Suprapubic skin (tissue), 4 donors: ENCODE results near the gene MAP3K20. TPM values are rescaled to one million over a fixed set of nuclear protein-coding genes. Genes with fewer than 3 reads are reported as not detected.

ENCODE experiments used
- DNase-seq, 2 donors: peaks; one replicate each; pipeline ENCODE4 v3.0.0-alpha.2; 2019; ENCODE audit warnings: low spot score in 2 of 2
- H3K27ac ChIP-seq: fragments of 200-600 bp; sonication (generic); one replicate; pipeline ENCODE4 v1.5.1; 2019
- H3K27me3 ChIP-seq: fragments of 200-600 bp; sonication (generic); one replicate; pipeline ENCODE4 v1.5.1; 2019
- H3K36me3 ChIP-seq: fragments of 200-600 bp; sonication (generic); one replicate; pipeline ENCODE4 v1.5.1; 2019
- H3K4me1 ChIP-seq: fragments of 200-600 bp; sonication (generic); one replicate; pipeline ENCODE4 v1.5.1; 2019
- H3K4me3 ChIP-seq: fragments of 200-600 bp; sonication (generic); one replicate; pipeline ENCODE4 v1.5.1; 2019; ENCODE audit warnings: mild to moderate bottlenecking
- H3K9me3 ChIP-seq: fragments of 200-600 bp; sonication (generic); one replicate; pipeline ENCODE4 v1.5.1; 2019
- EP300 ChIP-seq: sonication (generic); formaldehyde crosslinking; IDR thresholded peaks from one replicate; pipeline ENCODE4 v1.6.1; 2017; ENCODE audit warnings: antibody characterized with exemption
- POLR2A ChIP-seq, 2 donors: fragments of 450-650 bp; IDR thresholded peaks; one replicate each; pipeline ENCODE4 v1.6.1; 2017; ENCODE audit warnings: antibody characterized with exemption in 2 of 2, mild to moderate bottlenecking in 2 of 2, moderate library complexity in 2 of 2
- POLR2AphosphoS5 ChIP-seq, 3 donors: sonication (generic); formaldehyde crosslinking; IDR thresholded peaks; one replicate each; pipeline ENCODE4 v1.6.1; 2017; ENCODE audit warnings: antibody characterized with exemption in 3 of 3
- WGBS: methylation state at CpG from one replicate; pipeline ENCODE4 v1.1.5; 2018; 5-methylcytosine and 5-hydroxymethylcytosine counted together
- total RNA-seq, 4 donors: library from RNA; depleted of rRNA; stranded (reverse); fragments of >200 nt; gene quantifications; one replicate each; pipeline ENCODE4 v1.1.0, GENCODE V29; 2016
- TF ChIP-seq, protein P1 (sequence below), 2 donors: fragments of 200-600 bp in 1 of 2; fragments of 450-650 bp in 1 of 2; sonication (generic) in 1 of 2; IDR thresholded peaks; one replicate each; pipeline ENCODE4 v1.5.1; 2016 to 2019; ENCODE audit warnings: antibody characterized with exemption in 2 of 2, mild to moderate bottlenecking in 1 of 2, moderate library complexity in 1 of 2

The MAP3K20 gene
- total RNA-seq, 4 donors from 2014 or later = 26.2 to 40.3 (median 33.6) TPM

DNA sequence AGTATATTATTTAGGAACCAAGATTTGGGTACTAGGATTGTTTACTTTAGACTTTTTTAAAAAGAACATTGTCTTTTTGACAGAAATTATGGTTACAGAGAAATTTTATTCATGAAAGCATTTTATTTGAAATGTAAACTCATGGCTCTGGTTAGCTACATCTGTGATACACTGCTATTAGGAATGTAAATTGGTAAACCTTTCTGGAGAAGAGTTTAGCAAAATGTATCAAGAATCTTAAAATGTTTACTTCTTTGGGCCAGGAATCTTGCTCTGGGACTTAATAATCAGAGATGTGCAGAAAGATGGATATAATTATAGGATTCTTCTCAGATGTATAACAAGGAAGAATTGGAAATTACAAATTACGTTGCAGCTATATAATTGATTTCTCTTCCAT is 19.7 kb downstream of the MAP3K20 start:
- H3K27ac ChIP-seq = no peak overlapping the region
- H3K27me3 ChIP-seq = no peaks in the 10 kb centered on the region
- no peak for TF ChIP-seq POLR2A (IDR thresholded peaks at IDR 0.05)
- TF ChIP-seq, protein P1, sequence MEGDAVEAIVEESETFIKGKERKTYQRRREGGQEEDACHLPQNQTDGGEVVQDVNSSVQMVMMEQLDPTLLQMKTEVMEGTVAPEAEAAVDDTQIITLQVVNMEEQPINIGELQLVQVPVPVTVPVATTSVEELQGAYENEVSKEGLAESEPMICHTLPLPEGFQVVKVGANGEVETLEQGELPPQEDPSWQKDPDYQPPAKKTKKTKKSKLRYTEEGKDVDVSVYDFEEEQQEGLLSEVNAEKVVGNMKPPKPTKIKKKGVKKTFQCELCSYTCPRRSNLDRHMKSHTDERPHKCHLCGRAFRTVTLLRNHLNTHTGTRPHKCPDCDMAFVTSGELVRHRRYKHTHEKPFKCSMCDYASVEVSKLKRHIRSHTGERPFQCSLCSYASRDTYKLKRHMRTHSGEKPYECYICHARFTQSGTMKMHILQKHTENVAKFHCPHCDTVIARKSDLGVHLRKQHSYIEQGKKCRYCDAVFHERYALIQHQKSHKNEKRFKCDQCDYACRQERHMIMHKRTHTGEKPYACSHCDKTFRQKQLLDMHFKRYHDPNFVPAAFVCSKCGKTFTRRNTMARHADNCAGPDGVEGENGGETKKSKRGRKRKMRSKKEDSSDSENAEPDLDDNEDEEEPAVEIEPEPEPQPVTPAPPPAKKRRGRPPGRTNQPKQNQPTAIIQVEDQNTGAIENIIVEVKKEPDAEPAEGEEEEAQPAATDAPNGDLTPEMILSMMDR (IDR thresholded peaks at IDR 0.05) = no peak
- no peak for TF ChIP-seq EP300
- TF ChIP-seq POLR2AphosphoS5 (IDR thresholded peaks at IDR 0.05) = no peak
- no peak overlapping the region for H3K4me3 ChIP-seq
- WGBS = 94% methylated on average over 1 of the region's 1 CpG
- peaks cover 12% of the 10 kb centered on the region for H3K36me3 ChIP-seq
- peaks cover 13% of the 10 kb centered on the region for H3K4me1 ChIP-seq
- DNase-seq = no peak
- no peaks in the 10 kb centered on the region for H3K9me3 ChIP-seq

GRCh38 chr2:173099271-173099670 is 23.6 kb downstream of the MAP3K20 start:
- Histone ChIP-seq H3K4me1 (peaks cover 7% of the 10 kb centered on the region), H3K4me3 (no peak overlapping the region), H3K27ac (no peak overlapping the region), H3K36me3 (peaks cover 12% of the 10 kb centered on the region), H3K27me3 (no peaks in the 10 kb centered on the region), H3K9me3 (no peaks in the 10 kb centered on the region)
- DNase-seq = no peak
- 96% methylated on average over 2 of the region's 2 CpGs for WGBS
- TF ChIP-seq, protein P1 (IDR thresholded peaks at IDR 0.05) = no peak
- TF ChIP-seq EP300 (no peak), POLR2AphosphoS5 (IDR thresholded peaks at IDR 0.05) (no peak), POLR2A (IDR thresholded peaks at IDR 0.05) (no peak)

DNA sequence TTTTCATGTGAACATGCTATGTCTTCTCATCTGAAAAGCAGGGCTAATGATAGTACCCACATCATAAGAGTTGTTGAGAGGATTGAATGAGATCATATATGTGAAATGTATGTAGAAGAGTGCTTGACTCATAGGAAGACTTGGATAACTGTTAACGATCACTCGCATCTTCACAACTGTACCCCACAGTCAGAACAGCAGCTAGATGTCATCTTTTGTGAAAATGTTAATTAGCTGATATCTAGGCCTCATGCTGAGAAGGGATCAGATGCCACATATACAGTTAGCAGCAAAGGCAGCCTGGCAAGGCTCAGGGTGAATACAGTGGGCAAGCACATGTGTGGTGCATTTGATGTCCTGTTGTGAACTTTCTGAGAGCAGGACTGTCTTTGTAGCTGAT is 24.2 kb downstream of the MAP3K20 start:
- no peaks in the 10 kb centered on the region for H3K9me3 ChIP-seq
- H3K36me3 ChIP-seq = peaks cover 12% of the 10 kb centered on the region
- no peak overlapping the region for H3K4me3 ChIP-seq
- 86% methylated on average over 2 of the region's 2 CpGs for WGBS
- DNase-seq = no peak
- peaks cover 7% of the 10 kb centered on the region for H3K4me1 ChIP-seq
- H3K27me3 ChIP-seq = no peaks in the 10 kb centered on the region
- H3K27ac ChIP-seq = no peak overlapping the region
- TF ChIP-seq, protein P1 (IDR thresholded peaks at IDR 0.05) = no peak
- TF ChIP-seq EP300 (no peak), POLR2A (IDR thresholded peaks at IDR 0.05) (no peak), POLR2AphosphoS5 (IDR thresholded peaks at IDR 0.05) (no peak)

DNA sequence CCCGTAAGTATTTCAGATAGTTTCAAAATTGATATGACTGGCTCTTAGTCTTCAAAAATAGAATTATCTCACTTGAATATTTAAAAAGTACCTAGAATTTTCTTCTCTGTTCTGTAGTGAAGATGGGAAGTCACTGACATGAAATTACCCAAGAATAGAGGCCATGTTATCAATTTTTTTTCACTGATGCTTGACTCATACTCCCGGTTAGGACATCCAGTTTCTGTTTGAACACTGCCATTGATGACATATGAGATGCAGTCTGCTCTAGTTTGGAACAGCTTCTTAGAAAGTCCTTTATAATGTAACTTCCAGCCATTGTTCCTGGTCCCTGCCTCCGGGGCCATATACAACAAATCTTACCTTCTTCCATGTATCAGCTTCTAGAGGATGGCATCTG is 26.0 kb downstream of the MAP3K20 start:
- H3K4me3 ChIP-seq = no peak overlapping the region
- H3K27me3 ChIP-seq = no peaks in the 10 kb centered on the region
- WGBS = 79% methylated on average over 3 of the region's 3 CpGs
- TF ChIP-seq POLR2AphosphoS5 (IDR thresholded peaks at IDR 0.05) (no peak), EP300 (no peak), POLR2A (IDR thresholded peaks at IDR 0.05) (no peak)
- TF ChIP-seq, protein P1 (IDR thresholded peaks at IDR 0.05) = no peak
- no peak overlapping the region for H3K27ac ChIP-seq
- H3K36me3 ChIP-seq = peaks cover 9% of the 10 kb centered on the region
- DNase-seq = no peak
- H3K9me3 ChIP-seq = no peaks in the 10 kb centered on the region
- H3K4me1 ChIP-seq = peaks cover 7% of the 10 kb centered on the region

GRCh38 chr2:173104156-173104555 is 28.5 kb downstream of the MAP3K20 start:
- H3K27me3 ChIP-seq = no peaks in the 10 kb centered on the region
- H3K4me1 ChIP-seq = peaks cover 7% of the 10 kb centered on the region
- H3K9me3 ChIP-seq = no peaks in the 10 kb centered on the region
- TF ChIP-seq EP300 (no peak), POLR2AphosphoS5 (IDR thresholded peaks at IDR 0.05) (no peak), POLR2A (IDR thresholded peaks at IDR 0.05) (no peak)
- TF ChIP-seq, protein P1 (IDR thresholded peaks at IDR 0.05) = no peak
- 91% methylated on average over 1 of the region's 1 CpG for WGBS
- H3K36me3 ChIP-seq = peaks cover 6% of the 10 kb centered on the region
- H3K27ac ChIP-seq = no peak overlapping the region
- no peak for DNase-seq
- no peak overlapping the region for H3K4me3 ChIP-seq
